GM19328 (cell line): ENCODE data around the gene PTDSS2.
"Not testable (repeated sequence)": the region's sequence is repeated elsewhere in the genome, so short reads cannot be mapped to it uniquely, and the experiment has no call there.

Experiments
- ATAC-seq: cut with Tn5 transposase; IDR thresholded peaks from one replicate; pipeline ENCODE4 v1.9.1; 2021; ENCODE audit warnings: mild to moderate bottlenecking, moderate library complexity; ENCODE audit not compliant: unreplicated experiment

Gene PTDSS2

DNA sequence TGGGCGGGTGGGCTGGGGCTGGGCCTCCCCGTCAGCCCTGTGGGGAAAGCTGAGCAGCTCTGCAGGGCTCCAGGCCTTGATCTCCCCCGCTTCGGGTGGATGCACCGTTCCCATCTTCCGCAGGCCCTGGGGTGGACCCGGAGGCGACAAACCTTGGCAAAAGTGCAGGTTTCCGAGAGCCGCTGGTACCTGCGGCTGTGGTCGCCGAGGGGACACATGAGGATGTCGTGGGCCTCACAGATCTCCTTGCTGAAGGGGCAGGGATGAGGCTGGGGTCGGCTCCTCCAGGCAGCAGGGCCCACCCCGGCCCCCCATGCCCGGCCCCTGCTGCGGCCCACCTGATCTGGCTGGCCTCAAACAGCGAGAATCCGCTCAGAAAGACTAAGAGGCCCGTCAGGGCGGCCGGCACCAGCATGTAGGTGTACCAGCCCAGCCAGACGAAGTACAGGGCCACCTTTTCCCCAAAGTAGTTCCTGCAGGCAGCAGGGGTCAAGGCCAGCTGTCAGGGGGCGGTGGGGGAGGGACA, 20.1 kb upstream of the PTDSS2 start:
- ATAC-seq, result no peak

GRCh38 chr11:431921-432320, 18.2 kb upstream of the PTDSS2 start:
- ATAC-seq, result no peak

DNA sequence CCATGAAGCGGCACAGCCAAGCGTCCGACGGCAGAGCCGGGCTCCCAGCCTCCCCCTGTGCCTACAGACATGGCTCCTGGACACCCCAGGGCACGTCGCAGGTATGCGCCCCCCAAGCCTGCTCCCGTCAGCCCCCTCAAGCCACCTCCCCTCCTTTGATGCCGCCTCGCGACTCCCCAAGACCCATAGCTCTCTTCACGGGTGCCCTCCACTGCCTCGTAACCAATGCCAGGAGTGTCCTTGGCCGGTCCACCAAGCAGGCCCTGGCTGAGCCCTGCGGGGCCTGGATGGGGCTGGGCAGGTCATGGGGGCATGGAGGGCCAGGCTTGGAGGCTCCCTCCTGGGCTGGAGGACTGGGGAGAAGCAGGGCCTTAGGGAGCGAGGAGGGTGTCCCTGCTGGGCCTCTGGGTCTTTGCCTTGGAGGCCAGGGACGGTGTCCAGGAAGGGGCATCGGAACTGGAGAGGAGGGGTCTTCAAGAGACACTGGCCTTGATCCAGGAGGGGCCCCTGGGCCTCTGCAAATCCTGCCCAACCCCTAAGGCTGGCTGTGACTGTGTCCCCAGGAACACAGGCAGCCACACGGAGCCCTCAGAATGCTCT, 17.5 kb upstream of the PTDSS2 start:
- ATAC-seq, result no peak

DNA sequence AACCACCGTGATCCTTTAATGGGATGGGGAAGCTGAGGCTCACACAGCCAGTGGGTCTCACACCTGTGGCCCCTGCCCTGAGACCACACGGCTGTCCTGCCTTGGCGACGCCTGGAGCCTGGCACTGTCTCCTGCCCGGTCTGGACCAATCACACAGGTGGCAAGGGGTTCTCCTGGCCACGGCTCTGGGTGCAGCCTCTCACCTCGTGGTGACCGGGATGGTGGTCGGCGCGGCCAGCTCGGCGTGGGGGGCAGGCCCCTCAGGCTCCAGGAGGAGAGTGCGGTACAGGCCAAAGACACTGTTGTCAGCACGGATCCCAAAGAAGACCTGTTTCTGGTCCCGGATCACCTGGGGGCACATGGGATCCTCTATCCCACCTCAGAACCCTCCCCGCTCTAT, 17.0 kb upstream of the PTDSS2 start:
- ATAC-seq, result no peak

GRCh38 chr11:433641-434040, 16.4 kb upstream of the PTDSS2 start:
- ATAC-seq, result no peak

DNA sequence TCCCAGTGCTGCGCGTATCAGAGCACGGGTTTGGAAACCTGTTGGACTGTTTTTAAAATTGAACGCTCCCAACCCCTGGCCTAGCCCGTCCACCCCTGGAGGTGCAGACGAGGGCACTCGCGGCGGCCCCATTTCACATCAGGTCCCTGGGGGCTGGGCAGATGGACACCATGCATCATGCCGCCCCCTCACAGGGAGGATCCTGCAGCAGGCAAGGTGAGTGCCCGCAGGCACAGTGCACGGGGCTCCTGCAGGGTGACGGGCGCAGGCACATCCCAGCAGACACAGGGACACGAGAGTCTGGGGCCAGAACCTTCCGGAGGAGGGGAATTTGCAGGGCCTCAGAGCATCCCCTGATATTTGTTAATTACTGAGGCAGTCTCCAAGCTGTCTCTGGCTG, 15.6 kb upstream of the PTDSS2 start:
- no peak for ATAC-seq

DNA sequence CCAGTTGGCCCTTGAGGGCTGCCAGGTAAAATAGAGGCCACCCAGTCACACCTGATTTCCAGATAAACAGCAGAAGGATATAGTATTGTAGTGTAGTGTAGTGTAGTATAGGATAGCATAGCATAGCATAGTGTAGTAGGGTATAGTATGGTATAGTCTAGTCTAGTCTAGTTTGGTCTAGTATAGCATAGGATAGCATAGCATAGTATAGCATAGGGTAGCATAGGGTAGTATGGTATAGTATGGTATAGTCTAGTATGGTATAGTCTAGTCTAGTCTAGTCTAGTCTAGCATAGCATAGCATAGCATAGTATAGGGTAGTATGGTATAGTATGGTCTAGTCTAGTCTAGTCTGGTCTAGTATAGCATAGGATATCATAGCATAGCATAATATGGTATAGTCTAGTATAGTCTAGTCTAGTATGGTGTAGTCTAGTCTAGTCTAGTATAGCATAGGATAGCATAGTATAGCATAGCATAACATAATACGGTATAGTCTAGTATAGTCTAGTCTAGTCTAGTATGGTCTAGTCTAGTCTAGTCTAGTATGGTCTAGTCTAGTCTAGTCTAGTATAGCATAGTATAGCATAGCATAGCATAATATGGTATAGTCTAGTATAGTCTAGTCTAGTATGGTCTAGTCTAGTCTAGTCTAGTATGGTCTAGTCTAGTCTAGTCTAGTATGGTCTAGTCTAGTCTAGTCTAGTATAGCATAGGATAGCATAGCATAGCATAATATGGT, 14.9 kb upstream of the PTDSS2 start:
- ATAC-seq, result not testable (repeated sequence)

GRCh38 chr11:437228-437870, 12.7 kb upstream of the PTDSS2 start:
- no peak for ATAC-seq

DNA sequence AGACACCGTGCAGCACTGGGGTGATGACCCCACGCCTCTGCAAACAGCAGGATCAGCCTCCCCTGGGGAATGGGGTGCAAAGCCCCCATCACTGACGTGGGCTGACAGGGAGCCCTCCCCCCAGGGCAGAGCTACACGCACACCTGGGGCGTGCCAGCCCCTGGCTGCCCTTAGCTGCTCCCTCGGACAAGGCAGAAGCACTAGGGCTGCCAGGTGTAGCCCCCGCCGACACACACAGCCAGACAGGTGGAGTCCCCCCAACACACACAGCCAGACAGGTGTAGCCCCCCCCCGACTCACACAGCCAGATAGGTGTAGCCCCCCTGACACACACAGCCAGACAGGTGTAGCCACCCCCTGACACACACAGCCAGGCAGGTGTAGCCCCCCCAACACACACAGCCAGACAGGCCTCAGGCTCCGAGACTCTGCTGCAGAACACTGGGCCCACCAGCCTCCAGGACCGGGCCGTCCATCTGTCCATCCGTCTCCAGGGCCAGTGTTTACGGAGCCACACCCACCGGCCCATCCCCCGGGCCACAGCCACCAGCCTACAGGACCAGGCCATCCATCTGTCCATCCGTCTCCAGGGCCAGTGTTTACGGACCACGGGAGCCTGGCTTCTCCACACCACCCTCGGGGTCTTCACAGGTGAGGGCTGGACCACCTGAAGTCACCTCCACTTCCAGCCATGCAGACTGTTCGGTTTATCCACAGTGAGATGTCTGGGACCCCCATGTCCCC, 11.8 kb upstream of the PTDSS2 start:
- ATAC-seq, result no peak

DNA sequence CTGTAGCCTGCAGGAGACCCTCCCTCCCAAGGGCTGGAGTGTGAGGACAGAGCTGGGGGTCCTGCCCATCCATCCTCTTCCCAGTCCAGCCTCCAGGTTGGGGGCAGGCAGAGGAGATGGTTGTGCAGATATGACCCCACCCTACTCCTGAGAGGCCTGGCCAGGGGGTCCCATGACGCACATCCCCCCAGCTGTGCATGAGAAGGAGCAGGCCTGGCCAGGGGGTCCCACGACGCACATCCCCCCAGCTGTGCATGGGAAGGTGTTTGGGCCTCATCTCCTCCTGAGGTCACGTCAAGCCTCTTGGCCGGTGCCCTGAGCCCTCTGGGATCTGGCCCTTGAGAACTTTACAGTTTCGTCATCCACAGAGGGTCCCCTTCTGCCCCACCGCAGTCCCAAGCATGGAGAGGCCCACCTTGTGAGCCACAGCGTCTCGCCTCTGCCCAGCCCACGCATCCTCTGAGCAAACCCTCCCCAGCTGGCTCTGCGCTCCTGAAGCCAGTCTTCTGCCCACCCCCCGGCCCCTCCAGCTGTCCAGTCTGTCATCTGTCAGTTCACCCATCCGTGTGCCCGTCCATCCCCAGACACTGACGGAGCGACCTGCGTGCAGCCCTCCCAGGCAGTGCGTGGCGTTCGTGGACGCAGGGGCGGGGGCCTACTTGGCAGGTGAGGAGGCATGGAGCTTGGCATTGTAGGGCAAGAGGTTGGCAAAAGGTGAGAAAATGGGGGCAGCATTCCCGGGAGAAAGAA, 10.6 kb upstream of the PTDSS2 start:
- ATAC-seq, result no peak

- no peak for ATAC-seq
Observed at GRCh38 chr11:440065-441042, 9.7 kb upstream of the PTDSS2 start.

DNA sequence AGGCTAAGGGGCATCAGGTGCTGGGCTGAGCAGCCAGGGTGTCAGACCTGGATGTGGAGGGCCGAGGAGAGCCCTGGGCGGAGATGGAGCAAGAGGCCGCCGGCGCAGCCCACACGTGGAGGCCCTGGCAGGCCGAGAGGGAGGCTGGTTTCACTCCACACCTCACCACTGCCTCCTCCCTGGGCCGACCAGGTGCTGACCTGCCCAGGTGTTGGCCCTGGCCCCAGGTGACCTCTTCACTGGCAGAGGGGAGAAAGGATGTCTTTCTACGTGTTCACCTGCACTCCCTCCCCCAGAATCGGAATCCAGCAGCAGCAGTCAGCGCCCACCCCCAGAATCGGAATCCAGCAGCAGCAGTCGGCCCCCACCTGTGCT, 9.0 kb upstream of the PTDSS2 start:
- no peak for ATAC-seq

- ATAC-seq, result no peak
Observed at GRCh38 chr11:441418-442274, 8.4 kb upstream of the PTDSS2 start, which contains the start of gene ANO9. Gene ANO9, minus strand, starts transcription at chr11:442011. Its CDS starts 85 bp downstream, at chr11:441926.

DNA sequence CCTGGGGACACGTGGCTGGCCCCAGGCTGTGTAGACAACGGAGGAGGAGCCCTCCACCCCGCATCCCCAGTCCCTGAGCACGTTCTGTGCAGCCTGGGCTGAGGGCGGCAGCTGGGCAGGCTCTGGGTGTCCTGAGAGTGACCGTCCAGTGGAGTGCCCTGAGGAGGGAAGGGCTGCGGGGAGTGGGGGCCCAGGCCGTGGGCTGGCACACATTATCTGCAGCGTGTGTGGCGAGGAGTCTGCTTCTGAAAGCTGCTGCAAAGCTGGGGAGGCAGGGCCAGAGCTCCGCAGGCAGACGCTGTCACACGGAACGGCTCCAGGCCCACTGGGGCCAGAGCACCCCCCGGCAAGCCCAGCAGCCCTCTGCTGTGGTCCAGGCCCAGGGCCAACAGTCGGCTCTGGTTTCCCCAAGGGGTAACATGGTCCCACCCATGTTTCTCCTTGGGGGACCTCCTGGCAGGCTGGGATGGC, 7.4 kb upstream of the PTDSS2 start:
- ATAC-seq, result no peak

- ATAC-seq, result no peak
Observed at GRCh38 chr11:443542-444199, 6.4 kb upstream of the PTDSS2 start.

DNA sequence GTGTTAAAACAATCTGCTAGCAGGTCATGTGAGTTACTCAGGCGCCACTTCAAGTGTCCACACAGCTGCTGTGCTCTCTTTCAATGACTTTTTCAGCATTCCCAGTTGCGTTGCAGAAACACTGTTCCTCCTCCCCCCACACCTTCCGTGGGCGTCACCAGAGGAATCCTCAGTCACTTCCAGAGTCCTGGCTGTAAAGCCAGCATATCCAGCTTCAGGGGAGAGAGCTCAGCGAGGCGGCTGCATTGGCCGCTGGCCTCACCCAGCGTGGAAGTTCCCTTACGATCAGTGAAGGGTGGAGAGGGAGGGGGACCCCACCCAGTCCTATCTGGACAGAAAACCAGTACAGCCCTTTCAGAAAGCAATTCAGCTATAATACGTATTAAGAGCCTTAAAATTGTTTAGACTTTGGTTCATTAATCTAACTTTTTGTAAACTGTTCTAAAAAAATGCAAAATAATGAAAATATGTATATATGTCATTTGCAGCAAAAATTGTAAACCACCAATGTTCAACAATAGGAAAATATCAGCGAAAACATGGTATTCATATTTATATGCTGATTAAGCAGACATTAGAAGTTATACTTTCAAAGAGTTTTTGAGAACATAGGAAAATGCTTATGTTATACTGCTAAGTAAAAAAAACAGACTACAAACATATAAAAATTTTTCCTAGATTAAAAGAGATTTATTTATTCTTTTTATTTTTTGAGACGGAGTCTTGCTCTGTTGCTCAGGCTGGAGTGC, 5.5 kb upstream of the PTDSS2 start:
- no peak for ATAC-seq
